ENCODE data around the gene IL36B. TPM values are rescaled to one million over a fixed set of nuclear protein-coding genes. Genes with fewer than 3 reads are reported as not detected.

The IL36B gene
- total RNA-seq, 2 donors from 2014 or later: not detected

DNA sequence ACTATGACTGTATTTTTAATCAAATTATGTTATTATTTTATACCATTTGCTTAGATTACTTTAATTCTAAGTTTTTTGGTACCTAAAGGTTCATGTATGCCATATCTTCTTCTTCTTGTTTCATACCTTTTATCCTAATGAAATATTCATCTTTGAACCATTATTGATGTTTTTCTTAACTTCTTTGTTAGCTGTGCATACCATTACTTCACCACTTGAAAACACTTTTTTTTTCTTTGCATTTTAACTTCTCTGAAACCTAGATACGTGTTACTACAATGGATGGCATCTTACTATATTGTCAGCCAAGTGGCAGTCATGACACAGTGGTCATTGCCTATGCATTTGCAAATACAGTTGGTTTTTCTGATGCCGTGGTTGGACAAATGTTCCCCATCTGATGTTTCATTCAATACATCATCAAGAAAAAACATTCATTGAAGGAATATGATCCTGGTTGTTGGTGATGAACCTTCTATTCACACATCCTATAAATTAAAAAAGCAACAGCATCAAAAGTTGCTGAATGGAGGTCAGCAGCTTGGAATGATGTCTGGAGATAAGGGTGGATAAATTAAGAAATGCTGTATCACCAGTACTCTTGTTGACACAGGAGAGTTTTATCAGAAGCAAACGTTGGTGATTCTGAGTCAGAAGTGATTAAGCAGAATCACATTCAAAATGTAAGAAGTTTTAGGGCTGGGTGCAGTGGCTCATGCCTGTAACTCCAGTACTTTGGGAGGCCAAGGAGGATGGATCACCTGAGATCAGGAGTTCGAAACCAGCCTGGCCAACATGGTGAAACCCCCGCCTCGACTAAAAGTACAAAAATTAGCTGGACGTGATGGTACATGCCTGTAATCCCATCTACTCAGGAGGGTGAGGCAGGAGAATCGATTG is 40.0 kb downstream of the IL36B start:
- Histone ChIP-seq H3K36me3 (no peaks in the 10 kb centered on the region), H3K9me3 (no peaks in the 10 kb centered on the region), H3K4me3 (no peak overlapping the region), H3K27me3 (no peaks in the 10 kb centered on the region), H3K4me1 (no peaks in the 10 kb centered on the region), H3K27ac (no peak overlapping the region)
- DNase-seq (ENCODE audit: low spot score): no peak
- TF ChIP-seq, protein P1, sequence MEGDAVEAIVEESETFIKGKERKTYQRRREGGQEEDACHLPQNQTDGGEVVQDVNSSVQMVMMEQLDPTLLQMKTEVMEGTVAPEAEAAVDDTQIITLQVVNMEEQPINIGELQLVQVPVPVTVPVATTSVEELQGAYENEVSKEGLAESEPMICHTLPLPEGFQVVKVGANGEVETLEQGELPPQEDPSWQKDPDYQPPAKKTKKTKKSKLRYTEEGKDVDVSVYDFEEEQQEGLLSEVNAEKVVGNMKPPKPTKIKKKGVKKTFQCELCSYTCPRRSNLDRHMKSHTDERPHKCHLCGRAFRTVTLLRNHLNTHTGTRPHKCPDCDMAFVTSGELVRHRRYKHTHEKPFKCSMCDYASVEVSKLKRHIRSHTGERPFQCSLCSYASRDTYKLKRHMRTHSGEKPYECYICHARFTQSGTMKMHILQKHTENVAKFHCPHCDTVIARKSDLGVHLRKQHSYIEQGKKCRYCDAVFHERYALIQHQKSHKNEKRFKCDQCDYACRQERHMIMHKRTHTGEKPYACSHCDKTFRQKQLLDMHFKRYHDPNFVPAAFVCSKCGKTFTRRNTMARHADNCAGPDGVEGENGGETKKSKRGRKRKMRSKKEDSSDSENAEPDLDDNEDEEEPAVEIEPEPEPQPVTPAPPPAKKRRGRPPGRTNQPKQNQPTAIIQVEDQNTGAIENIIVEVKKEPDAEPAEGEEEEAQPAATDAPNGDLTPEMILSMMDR (IDR thresholded peaks at IDR 0.05): no peak

DNA sequence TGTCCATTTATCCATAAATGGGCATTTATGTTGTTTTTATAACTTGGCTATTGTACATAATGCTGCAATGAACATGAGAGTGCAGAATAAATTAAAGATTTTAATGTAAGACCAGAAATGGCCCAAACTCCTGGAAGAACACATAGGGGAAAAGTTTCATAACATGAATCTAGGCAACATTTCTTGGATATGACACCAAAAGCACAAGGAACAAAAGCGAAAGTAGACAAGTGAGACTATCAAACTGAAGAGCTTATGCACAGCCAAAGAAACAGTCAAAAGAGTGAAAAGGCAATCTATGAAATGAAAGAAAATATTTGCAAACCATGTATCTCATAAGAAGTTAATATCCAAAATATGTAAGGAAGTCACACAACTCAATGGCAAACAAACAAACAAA is 41.6 kb downstream of the IL36B start:
- Histone ChIP-seq H3K4me1 (no peaks in the 10 kb centered on the region), H3K27me3 (no peaks in the 10 kb centered on the region), H3K4me3 (no peak overlapping the region), H3K9me3 (no peaks in the 10 kb centered on the region), H3K36me3 (no peaks in the 10 kb centered on the region), H3K27ac (no peak overlapping the region)
- TF ChIP-seq, protein P1 (IDR thresholded peaks at IDR 0.05): no peak
- DNase-seq (ENCODE audit: low spot score): no peak

DNA sequence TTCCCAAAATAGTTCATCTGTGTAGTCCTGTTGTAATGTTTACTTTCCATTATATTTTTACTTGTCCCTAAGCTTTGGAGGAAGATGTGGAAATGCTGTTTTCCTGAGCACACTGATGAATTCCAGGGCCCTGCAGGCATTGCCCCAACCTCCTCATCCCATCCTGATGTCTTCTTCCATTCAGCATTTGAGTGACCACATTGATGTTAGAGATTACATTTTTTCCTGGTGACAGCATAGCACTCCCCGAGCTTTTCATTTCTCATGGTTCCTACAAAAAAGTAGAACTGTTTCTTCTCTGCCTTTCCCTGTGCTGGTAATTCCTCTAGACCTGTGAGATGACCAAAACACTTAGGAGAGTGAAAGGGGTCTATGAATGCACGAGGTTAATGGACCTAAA is 42.6 kb downstream of the IL36B start:
- Histone ChIP-seq H3K9me3 (no peaks in the 10 kb centered on the region), H3K27ac (no peak overlapping the region), H3K27me3 (no peaks in the 10 kb centered on the region), H3K4me3 (no peak overlapping the region), H3K4me1 (no peaks in the 10 kb centered on the region), H3K36me3 (no peaks in the 10 kb centered on the region)
- TF ChIP-seq, protein P1 (IDR thresholded peaks at IDR 0.05): no peak
- no peak for DNase-seq (ENCODE audit: low spot score)

DNA sequence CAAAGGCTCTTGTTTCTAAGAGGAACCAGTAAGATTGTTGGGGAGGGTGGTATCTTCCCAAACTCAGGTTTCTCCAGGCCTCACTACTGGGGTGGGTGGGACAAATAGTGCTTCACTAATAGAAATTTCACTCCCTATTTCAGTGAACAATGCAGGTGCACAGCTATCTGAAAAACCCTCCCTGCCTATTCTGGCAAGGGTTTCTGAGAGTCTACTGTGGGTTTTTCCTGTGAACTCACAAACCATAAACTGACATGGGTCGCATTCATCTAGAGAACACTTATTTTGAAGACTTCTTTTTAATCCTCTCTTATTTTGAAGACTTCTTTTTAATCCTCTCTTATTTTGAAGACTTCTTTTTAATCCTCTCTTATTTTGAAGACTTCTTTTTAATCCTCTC is 43.0 kb downstream of the IL36B start:
- Histone ChIP-seq H3K4me3 (no peak overlapping the region), H3K27me3 (no peaks in the 10 kb centered on the region), H3K9me3 (no peaks in the 10 kb centered on the region), H3K4me1 (no peaks in the 10 kb centered on the region), H3K36me3 (no peaks in the 10 kb centered on the region), H3K27ac (no peak overlapping the region)
- TF ChIP-seq, protein P1 (IDR thresholded peaks at IDR 0.05): no peak
- DNase-seq (ENCODE audit: low spot score): no peak

DNA sequence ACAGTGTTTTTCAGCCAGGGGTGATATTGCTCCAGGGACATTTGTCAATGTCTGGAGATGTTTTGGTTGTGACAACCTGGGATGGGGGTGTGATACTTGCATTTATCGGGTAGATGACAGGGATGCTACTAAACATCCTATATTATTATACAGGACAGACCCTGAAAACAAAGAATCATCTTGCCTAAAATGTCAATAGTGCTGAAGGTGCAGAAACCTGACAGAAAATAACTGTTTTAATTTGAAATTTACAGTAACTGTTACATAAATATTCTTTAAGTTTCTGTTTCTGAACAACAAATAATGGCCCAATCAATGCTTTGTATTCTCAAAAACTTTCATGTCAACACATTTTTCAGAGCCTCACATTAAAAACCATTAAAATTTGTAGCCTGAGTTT is 45.4 kb downstream of the IL36B start:
- Histone ChIP-seq H3K4me3 (no peak overlapping the region), H3K4me1 (no peaks in the 10 kb centered on the region), H3K9me3 (no peaks in the 10 kb centered on the region), H3K36me3 (no peaks in the 10 kb centered on the region), H3K27me3 (no peaks in the 10 kb centered on the region), H3K27ac (no peak overlapping the region)
- DNase-seq (ENCODE audit: low spot score): no peak
- TF ChIP-seq, protein P1 (IDR thresholded peaks at IDR 0.05): no peak

All from right atrium auricular region (tissue), 2 donors.